HepG2 (cell line): ENCODE data around the gene LYPD4. TPM values are rescaled to one million over a fixed set of nuclear protein-coding genes. Genes with fewer than 3 reads are reported as not detected.

Experiments
- ARHGAP35 ChIP-seq: sonication (generic); formaldehyde crosslinking; IDR thresholded peaks from 2 replicates; pipeline ENCODE4 v1.9.0; 2022; ENCODE audit warnings: mild to moderate bottlenecking, inconsistent platforms, moderate library complexity, missing genetic modification reagents, borderline replicate concordance
- FOSL1 ChIP-seq: sonication (generic); formaldehyde crosslinking; IDR thresholded peaks from 2 replicates; pipeline ENCODE4 v1.9.0; 2021; ENCODE audit warnings: missing genetic modification reagents, borderline replicate concordance
- FOXC1 ChIP-seq: sonication (generic); formaldehyde crosslinking; IDR thresholded peaks from 2 replicates; pipeline ENCODE4 v1.8.0; 2022; ENCODE audit warnings: mild to moderate bottlenecking, missing genetic modification reagents, borderline replicate concordance
- GTF2F1 ChIP-seq: fragments of 150-350 bp; IDR thresholded peaks from 2 replicates; pipeline ENCODE4 v1.6.1; 2014; ENCODE audit warnings: low read length
- MXI1 ChIP-seq: IDR thresholded peaks from 3 replicates; pipeline ENCODE4 v1.6.1; 2012; ENCODE audit warnings: low read depth, low read length, inconsistent platforms, borderline replicate concordance
- RAD21 ChIP-seq: fragments of 450-650 bp; formaldehyde crosslinking; IDR thresholded peaks from 2 replicates; pipeline ENCODE4 v1.5.0; 2020; ENCODE audit warnings: mild to moderate bottlenecking
- SIN3A ChIP-seq: IDR thresholded peaks from 2 replicates; pipeline ENCODE4 v1.6.1; 2011; ENCODE audit warnings: low read depth, mild to moderate bottlenecking, control low read depth, low read length, borderline replicate concordance
- SP4 ChIP-seq: sonication (generic); formaldehyde crosslinking; IDR thresholded peaks from 2 replicates; pipeline ENCODE4 v1.8.1; 2023; ENCODE audit warnings: mild to moderate bottlenecking, missing genetic modification reagents
- TGIF2 ChIP-seq: IDR thresholded peaks from 2 replicates; pipeline ENCODE4 v1.6.1; 2016; ENCODE audit warnings: control low read depth, missing compliant biosample characterization
- ZFP90 ChIP-seq: sonication (generic); formaldehyde crosslinking; IDR thresholded peaks from 2 replicates; pipeline ENCODE4 v1.8.0; 2022; ENCODE audit warnings: missing genetic modification reagents, mild to moderate bottlenecking, inconsistent platforms, borderline replicate concordance
- ZFY ChIP-seq: sonication (generic); formaldehyde crosslinking; IDR thresholded peaks from 2 replicates; pipeline ENCODE4 v1.4.0; 2020; ENCODE audit warnings: missing genetic modification reagents
- ZNF260 ChIP-seq: sonication (generic); formaldehyde crosslinking; IDR thresholded peaks from 2 replicates; pipeline ENCODE4 v1.4.0; 2020; ENCODE audit warnings: missing genetic modification reagents, low read depth, mild to moderate bottlenecking, borderline replicate concordance
- ZNF460 ChIP-seq: sonication (generic); formaldehyde crosslinking; IDR thresholded peaks from 2 replicates; pipeline ENCODE4 v1.5.1; 2020; ENCODE audit warnings: missing genetic modification reagents, mild to moderate bottlenecking, borderline replicate concordance
- ZNF547 ChIP-seq: sonication (generic); formaldehyde crosslinking; IDR thresholded peaks from 2 replicates; pipeline ENCODE4 v1.5.1; 2020; ENCODE audit warnings: mild to moderate bottlenecking, missing genetic modification reagents
- ZNF644 ChIP-seq: IDR thresholded peaks from 2 replicates; pipeline ENCODE4 v1.6.1; 2016; ENCODE audit warnings: low read depth
- ZNF672 ChIP-seq: sonication (generic); formaldehyde crosslinking; IDR thresholded peaks from 2 replicates; pipeline ENCODE4 v1.8.1; 2022; ENCODE audit warnings: missing genetic modification reagents
- polyA plus RNA-seq, 8 experiments: library from polyadenylated mRNA; depleted of rRNA in 3 of 8; stranded (reverse) in 7 of 8; unstranded in 1 of 8; fragments of >200 nt; fragmentation: Illumina TruSeq in 4 of 8; extraction: Trizol in 4 of 8; gene quantifications; 2 replicates each; pipeline versions ENCODE4 v1.2.1 to v1.2.3, GENCODE V29; 2011 to 2016; ENCODE audit warnings: low read depth in 4 of 8, missing spikeins in 1 of 8, mixed read lengths in 1 of 8; ENCODE audit not compliant: insufficient read depth in 1 of 8
- total RNA-seq, 5 experiments: library from RNA; depleted of rRNA; stranded (reverse); fragments of >200 nt; fragmentation: Illumina TruSeq; extraction: Trizol; gene quantifications; 2 replicates each; pipeline ENCODE4 v1.2.3, GENCODE V29; 2016; ENCODE audit warnings: low read depth in 1 of 5
- TF ChIP-seq, protein P1 (sequence below): sonication (generic); formaldehyde crosslinking; IDR thresholded peaks from 2 replicates; pipeline ENCODE4 v1.5.0; 2020; ENCODE audit warnings: mild to moderate bottlenecking, missing genetic modification reagents, borderline replicate concordance
- TF ChIP-seq, protein P2 (sequence below): sonication (generic); formaldehyde crosslinking; IDR thresholded peaks from 2 replicates; pipeline ENCODE4 v1.9.0; 2022; ENCODE audit warnings: missing genetic modification reagents, mild to moderate bottlenecking, borderline replicate concordance
- TF ChIP-seq, protein P3 (sequence below): sonication (generic); formaldehyde crosslinking; IDR thresholded peaks from 2 replicates; pipeline ENCODE4 v1.5.0; 2020; ENCODE audit warnings: missing genetic modification reagents
- TF ChIP-seq, protein P4 (sequence below): sonication (generic); formaldehyde crosslinking; IDR thresholded peaks from 2 replicates; pipeline ENCODE4 v1.5.0; 2020; ENCODE audit warnings: missing genetic modification reagents, mild to moderate bottlenecking, borderline replicate concordance
- TF ChIP-seq, protein P5 (sequence below): sonication (generic); formaldehyde crosslinking; IDR thresholded peaks from 2 replicates; pipeline ENCODE4 v1.4.0; 2020; ENCODE audit warnings: missing genetic modification reagents

LYPD4 gene
- total and polyA plus RNA-seq, 2 of the 13 experiments (the other 11 are each of a cell fraction or from before 2014, with no cell fraction given): not detected

DNA sequence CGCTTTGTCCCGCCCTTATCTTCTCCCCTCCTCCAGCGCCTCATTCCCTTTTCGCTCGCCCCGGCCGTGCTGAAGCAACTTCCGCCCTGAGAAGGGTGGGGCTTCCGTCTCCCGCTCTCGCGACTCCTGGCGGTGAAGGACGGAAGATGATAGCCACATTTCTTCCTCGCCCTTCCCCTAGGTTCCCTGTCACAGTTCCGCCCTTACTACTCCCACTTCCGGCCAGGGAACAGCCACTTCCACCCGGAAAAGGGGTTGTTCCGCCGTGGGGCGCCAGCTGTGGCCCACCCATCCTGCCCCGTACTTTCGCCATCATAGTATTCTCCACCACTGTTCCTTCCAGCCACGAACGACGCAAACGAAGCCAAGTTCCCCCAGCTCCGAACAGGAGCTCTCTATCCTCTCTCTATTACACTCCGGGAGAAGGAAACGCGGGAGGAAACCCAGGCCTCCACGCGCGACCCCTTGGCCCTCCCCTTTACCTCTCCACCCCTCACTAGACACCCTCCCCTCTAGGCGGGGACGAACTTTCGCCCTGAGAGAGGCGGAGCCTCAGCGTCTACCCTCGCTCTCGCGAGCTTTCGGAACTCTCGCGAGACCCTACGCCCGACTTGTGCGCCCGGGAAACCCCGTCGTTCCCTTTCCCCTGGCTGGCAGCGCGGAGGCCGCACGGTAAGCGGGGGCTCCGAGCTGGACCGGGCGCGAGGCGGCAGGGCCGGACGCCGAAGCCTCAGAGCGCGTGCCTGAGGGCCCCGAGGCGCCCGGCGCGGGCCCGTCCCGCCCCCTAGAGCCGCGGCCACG is 15.3 kb upstream of the LYPD4 start, which contains the start of gene RPS19 (continued):
- TF ChIP-seq, protein P1, sequence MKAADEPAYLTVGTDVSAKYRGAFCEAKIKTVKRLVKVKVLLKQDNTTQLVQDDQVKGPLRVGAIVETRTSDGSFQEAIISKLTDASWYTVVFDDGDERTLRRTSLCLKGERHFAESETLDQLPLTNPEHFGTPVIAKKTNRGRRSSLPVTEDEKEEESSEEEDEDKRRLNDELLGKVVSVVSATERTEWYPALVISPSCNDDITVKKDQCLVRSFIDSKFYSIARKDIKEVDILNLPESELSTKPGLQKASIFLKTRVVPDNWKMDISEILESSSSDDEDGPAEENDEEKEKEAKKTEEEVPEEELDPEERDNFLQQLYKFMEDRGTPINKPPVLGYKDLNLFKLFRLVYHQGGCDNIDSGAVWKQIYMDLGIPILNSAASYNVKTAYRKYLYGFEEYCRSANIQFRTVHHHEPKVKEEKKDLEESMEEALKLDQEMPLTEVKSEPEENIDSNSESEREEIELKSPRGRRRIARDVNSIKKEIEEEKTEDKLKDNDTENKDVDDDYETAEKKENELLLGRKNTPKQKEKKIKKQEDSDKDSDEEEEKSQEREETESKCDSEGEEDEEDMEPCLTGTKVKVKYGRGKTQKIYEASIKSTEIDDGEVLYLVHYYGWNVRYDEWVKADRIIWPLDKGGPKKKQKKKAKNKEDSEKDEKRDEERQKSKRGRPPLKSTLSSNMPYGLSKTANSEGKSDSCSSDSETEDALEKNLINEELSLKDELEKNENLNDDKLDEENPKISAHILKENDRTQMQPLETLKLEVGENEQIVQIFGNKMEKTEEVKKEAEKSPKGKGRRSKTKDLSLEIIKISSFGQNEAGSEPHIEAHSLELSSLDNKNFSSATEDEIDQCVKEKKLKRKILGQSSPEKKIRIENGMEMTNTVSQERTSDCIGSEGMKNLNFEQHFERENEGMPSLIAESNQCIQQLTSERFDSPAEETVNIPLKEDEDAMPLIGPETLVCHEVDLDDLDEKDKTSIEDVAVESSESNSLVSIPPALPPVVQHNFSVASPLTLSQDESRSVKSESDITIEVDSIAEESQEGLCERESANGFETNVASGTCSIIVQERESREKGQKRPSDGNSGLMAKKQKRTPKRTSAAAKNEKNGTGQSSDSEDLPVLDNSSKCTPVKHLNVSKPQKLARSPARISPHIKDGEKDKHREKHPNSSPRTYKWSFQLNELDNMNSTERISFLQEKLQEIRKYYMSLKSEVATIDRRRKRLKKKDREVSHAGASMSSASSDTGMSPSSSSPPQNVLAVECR (CRISPR knock-in tag): peak; percentile 90; the same call in 1 of the 2 replicates
- peak; percentile 96 for TF ChIP-seq SP4 (CRISPR knock-in tag)
- TF ChIP-seq ZFP90 (CRISPR knock-in tag): no peak
- no peak for TF ChIP-seq ZNF644
- TF ChIP-seq ZNF672 (CRISPR knock-in tag): no peak
- no peak for TF ChIP-seq ZNF460
- TF ChIP-seq ARHGAP35 (CRISPR knock-in tag): 0 out of 2 replicates have a peak, but pooled peaks have one; percentile 31
- 0 out of 2 replicates have a peak, but pooled peaks have one; percentile 23 for TF ChIP-seq ZNF547 (CRISPR knock-in tag)
- TF ChIP-seq RAD21 (CRISPR knock-in tag): no peak; the same call in none of the 2 replicates
- TF ChIP-seq FOXC1 (CRISPR knock-in tag): no peak; the same call in 1 of the 2 replicates
- TF ChIP-seq TGIF2 (CRISPR knock-in tag): no peak
- TF ChIP-seq MXI1: peak; percentile 96
- TF ChIP-seq, protein P2, sequence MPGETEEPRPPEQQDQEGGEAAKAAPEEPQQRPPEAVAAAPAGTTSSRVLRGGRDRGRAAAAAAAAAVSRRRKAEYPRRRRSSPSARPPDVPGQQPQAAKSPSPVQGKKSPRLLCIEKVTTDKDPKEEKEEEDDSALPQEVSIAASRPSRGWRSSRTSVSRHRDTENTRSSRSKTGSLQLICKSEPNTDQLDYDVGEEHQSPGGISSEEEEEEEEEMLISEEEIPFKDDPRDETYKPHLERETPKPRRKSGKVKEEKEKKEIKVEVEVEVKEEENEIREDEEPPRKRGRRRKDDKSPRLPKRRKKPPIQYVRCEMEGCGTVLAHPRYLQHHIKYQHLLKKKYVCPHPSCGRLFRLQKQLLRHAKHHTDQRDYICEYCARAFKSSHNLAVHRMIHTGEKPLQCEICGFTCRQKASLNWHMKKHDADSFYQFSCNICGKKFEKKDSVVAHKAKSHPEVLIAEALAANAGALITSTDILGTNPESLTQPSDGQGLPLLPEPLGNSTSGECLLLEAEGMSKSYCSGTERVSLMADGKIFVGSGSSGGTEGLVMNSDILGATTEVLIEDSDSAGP (CRISPR knock-in tag): peak; percentile 87
- TF ChIP-seq ZNF260 (CRISPR knock-in tag): no peak
- TF ChIP-seq GTF2F1: peak; percentile 77
- TF ChIP-seq SIN3A: peak; percentile 93; the same call in 1 of the 2 replicates
- peak; percentile 93 for TF ChIP-seq ZFY
- TF ChIP-seq FOSL1 (CRISPR knock-in tag): no peak
- TF ChIP-seq, protein P3, sequence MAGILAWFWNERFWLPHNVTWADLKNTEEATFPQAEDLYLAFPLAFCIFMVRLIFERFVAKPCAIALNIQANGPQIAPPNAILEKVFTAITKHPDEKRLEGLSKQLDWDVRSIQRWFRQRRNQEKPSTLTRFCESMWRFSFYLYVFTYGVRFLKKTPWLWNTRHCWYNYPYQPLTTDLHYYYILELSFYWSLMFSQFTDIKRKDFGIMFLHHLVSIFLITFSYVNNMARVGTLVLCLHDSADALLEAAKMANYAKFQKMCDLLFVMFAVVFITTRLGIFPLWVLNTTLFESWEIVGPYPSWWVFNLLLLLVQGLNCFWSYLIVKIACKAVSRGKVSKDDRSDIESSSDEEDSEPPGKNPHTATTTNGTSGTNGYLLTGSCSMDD (CRISPR knock-in tag): 0 out of 2 replicates have a peak, but pooled peaks have one; percentile 31
- TF ChIP-seq, protein P4, sequence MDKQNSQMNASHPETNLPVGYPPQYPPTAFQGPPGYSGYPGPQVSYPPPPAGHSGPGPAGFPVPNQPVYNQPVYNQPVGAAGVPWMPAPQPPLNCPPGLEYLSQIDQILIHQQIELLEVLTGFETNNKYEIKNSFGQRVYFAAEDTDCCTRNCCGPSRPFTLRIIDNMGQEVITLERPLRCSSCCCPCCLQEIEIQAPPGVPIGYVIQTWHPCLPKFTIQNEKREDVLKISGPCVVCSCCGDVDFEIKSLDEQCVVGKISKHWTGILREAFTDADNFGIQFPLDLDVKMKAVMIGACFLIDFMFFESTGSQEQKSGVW: no peak
- TF ChIP-seq, protein P5, sequence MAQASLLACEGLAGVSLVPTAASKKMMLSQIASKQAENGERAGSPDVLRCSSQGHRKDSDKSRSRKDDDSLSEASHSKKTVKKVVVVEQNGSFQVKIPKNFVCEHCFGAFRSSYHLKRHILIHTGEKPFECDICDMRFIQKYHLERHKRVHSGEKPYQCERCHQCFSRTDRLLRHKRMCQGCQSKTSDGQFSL (CRISPR knock-in tag): no peak
